Panc1 (cell line): ENCODE measurements around the gene GNAI1.

ENCODE experiments used
- CTCF ChIP-seq: fragments of 450-650 bp; IDR thresholded peaks from 2 replicates; pipeline ENCODE4 v1.5.1; 2017; ENCODE audit warnings: mild to moderate bottlenecking
- SIN3A ChIP-seq: IDR thresholded peaks from 2 replicates; pipeline ENCODE4 v1.6.1; 2012; ENCODE audit warnings: low read depth, mild to moderate bottlenecking, low read length, moderate library complexity, borderline replicate concordance; ENCODE audit not compliant: insufficient read depth

GRCh38 chr7:80232979-80233724 lies 98.5 kb downstream of the GNAI1 start:
- TF ChIP-seq CTCF (no peak), SIN3A (no peak)
